ENCODE measurements around the gene SMTN. TPM values are rescaled to one million over a fixed set of nuclear protein-coding genes. Genes with fewer than 3 reads are reported as not detected.

Gene SMTN
- total RNA-seq, 6 experiments from 2014 or later, result 16.9 to 54.1 (median 24.3) TPM

DNA sequence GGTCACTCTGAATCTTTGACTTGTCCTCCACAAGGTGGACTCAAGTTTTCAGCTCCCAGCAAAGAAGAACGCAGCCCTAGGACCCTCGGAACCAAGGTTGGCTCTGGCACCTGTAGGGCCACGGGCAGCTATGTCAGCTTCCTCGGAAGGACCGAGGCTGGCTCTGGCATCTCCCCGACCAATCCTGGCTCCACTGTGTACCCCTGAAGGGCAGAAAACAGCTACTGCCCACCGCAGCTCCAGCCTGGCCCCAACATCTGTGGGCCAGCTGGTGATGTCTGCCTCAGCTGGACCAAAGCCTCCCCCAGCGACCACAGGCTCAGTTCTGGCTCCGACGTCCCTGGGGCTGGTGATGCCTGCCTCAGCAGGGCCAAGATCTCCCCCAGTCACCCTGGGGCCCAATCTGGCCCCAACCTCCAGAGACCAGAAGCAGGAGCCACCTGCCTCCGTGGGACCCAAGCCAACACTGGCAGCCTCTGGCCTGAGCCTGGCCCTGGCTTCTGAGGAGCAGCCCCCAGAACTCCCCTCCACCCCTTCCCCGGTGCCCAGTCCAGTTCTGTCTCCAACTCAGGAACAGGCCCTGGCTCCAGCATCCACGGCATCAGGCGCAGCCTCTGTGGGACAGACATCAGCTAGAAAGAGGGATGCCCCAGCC, 43.8 kb downstream of the SMTN start:
- 52% methylated on average over 4 of the region's 14 CpGs for WGBS (ENCODE audit: insufficient coverage, low coverage, low lambda C conversion rate, missing lambda C conversion rate)
- intact Hi-C loops (cut with DNase I), result no loop called here
- no peaks in the 10 kb centered on the region for H3K9me3 ChIP-seq
- peaks cover 0 to 4% (median 0%) of the 10 kb centered on the region in 4 donors for H3K4me1 ChIP-seq
- DNase-seq (no peak), ATAC-seq (no peak)
- H3K27ac ChIP-seq, result no peak overlapping the region
- no peak overlapping the region for H3K4me3 ChIP-seq
- H3K27me3 ChIP-seq, result no peaks in the 10 kb centered on the region
- H3K36me3 ChIP-seq, result no peaks in the 10 kb centered on the region
- TF ChIP-seq CTCF (IDR thresholded peaks at IDR 0.05) (no peak), POLR2A (IDR thresholded peaks at IDR 0.05) (no peak)

GRCh38 chr22:31125521-31126117, 44.5 kb downstream of the SMTN start:
- Histone ChIP-seq H3K4me1 (peaks cover 0 to 4% (median 0%) of the 10 kb centered on the region in 4 donors), H3K27ac (no peak overlapping the region), H3K9me3 (no peaks in the 10 kb centered on the region), H3K4me3 (no peak overlapping the region), H3K27me3 (no peaks in the 10 kb centered on the region), H3K36me3 (no peaks in the 10 kb centered on the region)
- no peak for ATAC-seq
- TF ChIP-seq POLR2A (IDR thresholded peaks at IDR 0.05) (no peak), CTCF (IDR thresholded peaks at IDR 0.05) (no peak)
- WGBS (ENCODE audit: insufficient coverage, low coverage, low lambda C conversion rate, missing lambda C conversion rate), result 18% methylated on average over 2 of the region's 12 CpGs
- intact Hi-C loops (cut with DNase I), result no loop called here
- no peak for DNase-seq

DNA sequence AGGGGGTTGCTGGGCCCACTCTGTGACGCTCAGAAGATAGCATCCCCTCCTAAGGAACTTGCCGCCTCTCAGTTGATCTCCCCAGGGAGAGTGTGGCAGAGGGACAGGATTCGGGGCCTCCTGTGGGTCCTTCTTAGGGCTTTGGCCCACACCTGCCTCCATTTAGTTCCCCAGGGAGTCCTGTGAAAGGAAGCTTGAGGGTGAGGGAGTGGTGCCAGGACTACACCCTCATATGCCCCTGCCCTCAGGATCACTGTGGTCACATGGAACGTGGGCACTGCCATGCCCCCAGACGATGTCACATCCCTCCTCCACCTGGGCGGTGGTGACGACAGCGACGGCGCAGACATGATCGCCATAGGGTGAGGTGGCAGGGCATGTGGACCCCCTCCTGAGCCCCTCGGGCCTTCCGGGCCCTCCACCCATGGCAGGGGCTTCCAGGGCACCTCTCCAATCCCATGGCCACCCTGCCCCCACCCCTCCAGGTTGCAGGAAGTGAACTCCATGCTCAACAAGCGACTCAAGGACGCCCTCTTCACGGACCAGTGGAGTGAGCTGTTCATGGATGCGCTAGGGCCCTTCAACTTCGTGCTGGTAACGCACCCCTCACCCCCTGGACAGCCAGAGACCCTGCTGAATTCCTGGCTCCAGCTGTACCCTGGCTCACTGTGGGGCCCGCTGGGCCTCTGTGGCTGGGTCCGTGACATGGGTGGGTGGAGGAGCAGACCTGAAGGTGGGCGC, 45.2 kb downstream of the SMTN start:
- H3K27ac ChIP-seq, result no peak overlapping the region
- H3K4me3 ChIP-seq, result no peak overlapping the region
- H3K4me1 ChIP-seq, result peaks cover 0 to 4% (median 0%) of the 10 kb centered on the region in 4 donors
- no peaks in the 10 kb centered on the region for H3K27me3 ChIP-seq
- intact Hi-C loops (cut with DNase I), result no loop called here
- ATAC-seq, result no peak
- WGBS (ENCODE audit: insufficient coverage, low coverage, low lambda C conversion rate, missing lambda C conversion rate), result 74% methylated on average over 8 of the region's 22 CpGs
- TF ChIP-seq POLR2A (IDR thresholded peaks at IDR 0.05), result no peak
- TF ChIP-seq CTCF (IDR thresholded peaks at IDR 0.05), result no peak
- H3K9me3 ChIP-seq, result no peaks in the 10 kb centered on the region
- no peaks in the 10 kb centered on the region for H3K36me3 ChIP-seq
- no peak for DNase-seq

- Histone ChIP-seq H3K27ac (no peak overlapping the region), H3K4me3 (no peak overlapping the region), H3K27me3 (no peaks in the 10 kb centered on the region), H3K36me3 (no peaks in the 10 kb centered on the region), H3K4me1 (peaks cover 0 to 4% (median 0%) of the 10 kb centered on the region in 4 donors), H3K9me3 (no peaks in the 10 kb centered on the region)
- TF ChIP-seq CTCF (IDR thresholded peaks at IDR 0.05), result no peak
- TF ChIP-seq POLR2A (IDR thresholded peaks at IDR 0.05), result no peak
- no peak for ATAC-seq
- intact Hi-C loops (cut with DNase I), result no loop called here
- WGBS (ENCODE audit: insufficient coverage, low coverage, low lambda C conversion rate, missing lambda C conversion rate), result 60% methylated on average over 2 of the region's 13 CpGs
- no peak for DNase-seq
Observed at GRCh38 chr22:31126869-31127175, 45.7 kb downstream of the SMTN start.
